SH-SY5Y (cell line): Measurements from ENCODE around the gene FEZF1.

Source experiments
- GATA2 ChIP-seq: IDR thresholded peaks from 2 replicates; pipeline ENCODE4 v1.6.1; 2011; ENCODE audit warnings: mild to moderate bottlenecking, low read depth, low read length
- GATA3 ChIP-seq: IDR thresholded peaks from 2 replicates; pipeline ENCODE4 v1.6.1; 2011; ENCODE audit warnings: low read depth, mild to moderate bottlenecking, low read length, moderate library complexity

DNA sequence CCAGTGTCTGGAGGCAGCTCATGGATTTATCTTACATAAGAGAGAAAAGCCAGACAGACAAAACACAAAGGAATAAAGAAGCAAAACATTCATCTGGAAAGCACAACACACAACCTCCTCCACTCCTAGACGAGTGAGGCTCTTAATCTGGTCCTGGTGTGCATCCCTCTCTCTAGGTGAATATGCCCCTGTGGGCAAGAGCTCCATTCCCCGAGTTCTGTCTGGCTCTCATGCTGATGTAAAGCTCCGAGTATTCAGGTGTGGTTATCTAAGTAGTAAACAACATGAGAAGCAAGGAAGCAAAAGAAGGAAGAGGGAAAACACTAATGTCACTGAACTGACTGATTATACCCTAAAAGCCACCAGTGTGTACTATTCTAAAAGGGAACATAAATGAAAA lies 47.9 kb upstream of the FEZF1 start:
- no peak for TF ChIP-seq GATA3
- TF ChIP-seq GATA2: no peak
